Measurements from ENCODE around the gene GDPD4. TPM values are rescaled to one million over a fixed set of nuclear protein-coding genes. Genes with fewer than 3 reads are reported as not detected.

GDPD4 gene
- total and polyA plus RNA-seq, 9 of the 15 experiments (the other 6 are each of a cell fraction or from before 2014, with no cell fraction given): 0.40 TPM; not detected in 8

DNA sequence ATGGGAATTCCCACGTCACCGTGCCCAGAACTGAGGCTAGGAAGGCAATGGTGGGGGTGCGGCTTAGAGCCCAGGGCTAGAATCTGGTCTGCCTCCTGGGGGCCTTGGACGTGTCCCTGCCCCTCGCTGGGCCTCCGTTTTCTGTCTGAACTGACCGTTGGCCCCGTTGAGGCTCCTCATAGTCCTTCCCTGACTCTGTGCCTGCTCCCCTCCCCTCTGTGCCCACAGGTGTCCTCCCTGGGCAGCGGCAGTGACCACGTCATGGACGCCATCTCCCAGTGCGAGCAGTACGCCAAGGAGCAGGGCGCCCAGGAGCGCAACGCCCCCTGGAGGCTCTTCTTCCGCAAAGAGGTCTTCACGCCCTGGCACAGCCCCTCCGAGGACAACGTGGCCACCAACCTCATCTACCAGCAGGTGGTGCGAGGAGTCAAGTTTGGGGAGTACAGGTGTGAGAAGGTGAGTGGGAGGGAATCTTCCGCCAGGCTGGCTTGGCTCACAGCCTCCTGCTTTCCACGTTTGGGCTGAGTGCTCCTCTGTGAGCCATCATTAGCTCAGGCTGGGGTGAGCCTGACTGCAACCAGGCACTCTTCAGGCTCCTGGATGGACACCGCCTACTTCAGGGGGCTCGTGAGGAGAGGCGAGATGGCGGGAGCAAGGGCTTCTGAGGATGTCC is 109.5 kb downstream of the GDPD4 start (continued):
- TF ChIP-seq, protein P1, sequence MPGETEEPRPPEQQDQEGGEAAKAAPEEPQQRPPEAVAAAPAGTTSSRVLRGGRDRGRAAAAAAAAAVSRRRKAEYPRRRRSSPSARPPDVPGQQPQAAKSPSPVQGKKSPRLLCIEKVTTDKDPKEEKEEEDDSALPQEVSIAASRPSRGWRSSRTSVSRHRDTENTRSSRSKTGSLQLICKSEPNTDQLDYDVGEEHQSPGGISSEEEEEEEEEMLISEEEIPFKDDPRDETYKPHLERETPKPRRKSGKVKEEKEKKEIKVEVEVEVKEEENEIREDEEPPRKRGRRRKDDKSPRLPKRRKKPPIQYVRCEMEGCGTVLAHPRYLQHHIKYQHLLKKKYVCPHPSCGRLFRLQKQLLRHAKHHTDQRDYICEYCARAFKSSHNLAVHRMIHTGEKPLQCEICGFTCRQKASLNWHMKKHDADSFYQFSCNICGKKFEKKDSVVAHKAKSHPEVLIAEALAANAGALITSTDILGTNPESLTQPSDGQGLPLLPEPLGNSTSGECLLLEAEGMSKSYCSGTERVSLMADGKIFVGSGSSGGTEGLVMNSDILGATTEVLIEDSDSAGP (CRISPR knock-in tag; IDR thresholded peaks at IDR 0.05): no peak
- TF ChIP-seq, protein P2, sequence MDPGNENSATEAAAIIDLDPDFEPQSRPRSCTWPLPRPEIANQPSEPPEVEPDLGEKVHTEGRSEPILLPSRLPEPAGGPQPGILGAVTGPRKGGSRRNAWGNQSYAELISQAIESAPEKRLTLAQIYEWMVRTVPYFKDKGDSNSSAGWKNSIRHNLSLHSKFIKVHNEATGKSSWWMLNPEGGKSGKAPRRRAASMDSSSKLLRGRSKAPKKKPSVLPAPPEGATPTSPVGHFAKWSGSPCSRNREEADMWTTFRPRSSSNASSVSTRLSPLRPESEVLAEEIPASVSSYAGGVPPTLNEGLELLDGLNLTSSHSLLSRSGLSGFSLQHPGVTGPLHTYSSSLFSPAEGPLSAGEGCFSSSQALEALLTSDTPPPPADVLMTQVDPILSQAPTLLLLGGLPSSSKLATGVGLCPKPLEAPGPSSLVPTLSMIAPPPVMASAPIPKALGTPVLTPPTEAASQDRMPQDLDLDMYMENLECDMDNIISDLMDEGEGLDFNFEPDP (CRISPR knock-in tag; IDR thresholded peaks at IDR 0.05): no peak
- TF ChIP-seq NELFE (IDR thresholded peaks at IDR 0.05; ENCODE audit: insufficient read depth, insufficient read length) (no peak), CHD7 (IDR thresholded peaks at IDR 0.05; ENCODE audit: low read depth, low read length) (no peak), ZNF316 (IDR thresholded peaks at IDR 0.05) (no peak), THRAP3 (IDR thresholded peaks at IDR 0.05; ENCODE audit: borderline replicate concordance) (no peak), KHSRP (IDR thresholded peaks at IDR 0.05) (no peak)
- TF ChIP-seq, protein P3, sequence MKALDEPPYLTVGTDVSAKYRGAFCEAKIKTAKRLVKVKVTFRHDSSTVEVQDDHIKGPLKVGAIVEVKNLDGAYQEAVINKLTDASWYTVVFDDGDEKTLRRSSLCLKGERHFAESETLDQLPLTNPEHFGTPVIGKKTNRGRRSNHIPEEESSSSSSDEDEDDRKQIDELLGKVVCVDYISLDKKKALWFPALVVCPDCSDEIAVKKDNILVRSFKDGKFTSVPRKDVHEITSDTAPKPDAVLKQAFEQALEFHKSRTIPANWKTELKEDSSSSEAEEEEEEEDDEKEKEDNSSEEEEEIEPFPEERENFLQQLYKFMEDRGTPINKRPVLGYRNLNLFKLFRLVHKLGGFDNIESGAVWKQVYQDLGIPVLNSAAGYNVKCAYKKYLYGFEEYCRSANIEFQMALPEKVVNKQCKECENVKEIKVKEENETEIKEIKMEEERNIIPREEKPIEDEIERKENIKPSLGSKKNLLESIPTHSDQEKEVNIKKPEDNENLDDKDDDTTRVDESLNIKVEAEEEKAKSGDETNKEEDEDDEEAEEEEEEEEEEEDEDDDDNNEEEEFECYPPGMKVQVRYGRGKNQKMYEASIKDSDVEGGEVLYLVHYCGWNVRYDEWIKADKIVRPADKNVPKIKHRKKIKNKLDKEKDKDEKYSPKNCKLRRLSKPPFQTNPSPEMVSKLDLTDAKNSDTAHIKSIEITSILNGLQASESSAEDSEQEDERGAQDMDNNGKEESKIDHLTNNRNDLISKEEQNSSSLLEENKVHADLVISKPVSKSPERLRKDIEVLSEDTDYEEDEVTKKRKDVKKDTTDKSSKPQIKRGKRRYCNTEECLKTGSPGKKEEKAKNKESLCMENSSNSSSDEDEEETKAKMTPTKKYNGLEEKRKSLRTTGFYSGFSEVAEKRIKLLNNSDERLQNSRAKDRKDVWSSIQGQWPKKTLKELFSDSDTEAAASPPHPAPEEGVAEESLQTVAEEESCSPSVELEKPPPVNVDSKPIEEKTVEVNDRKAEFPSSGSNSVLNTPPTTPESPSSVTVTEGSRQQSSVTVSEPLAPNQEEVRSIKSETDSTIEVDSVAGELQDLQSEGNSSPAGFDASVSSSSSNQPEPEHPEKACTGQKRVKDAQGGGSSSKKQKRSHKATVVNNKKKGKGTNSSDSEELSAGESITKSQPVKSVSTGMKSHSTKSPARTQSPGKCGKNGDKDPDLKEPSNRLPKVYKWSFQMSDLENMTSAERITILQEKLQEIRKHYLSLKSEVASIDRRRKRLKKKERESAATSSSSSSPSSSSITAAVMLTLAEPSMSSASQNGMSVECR (CRISPR knock-in tag; IDR thresholded peaks at IDR 0.05): no peak
